ENCODE results near the gene EAF2. TPM values are rescaled to one million over a fixed set of nuclear protein-coding genes. Genes with fewer than 3 reads are reported as not detected.
"Not testable (repeated sequence)": the region's sequence is repeated elsewhere in the genome, so short reads cannot be mapped to it uniquely, and the experiment has no call there.

Gene EAF2
- total and polyA plus RNA-seq, 4 donors: 2.5 to 8.3 (median 5.1) TPM

DNA sequence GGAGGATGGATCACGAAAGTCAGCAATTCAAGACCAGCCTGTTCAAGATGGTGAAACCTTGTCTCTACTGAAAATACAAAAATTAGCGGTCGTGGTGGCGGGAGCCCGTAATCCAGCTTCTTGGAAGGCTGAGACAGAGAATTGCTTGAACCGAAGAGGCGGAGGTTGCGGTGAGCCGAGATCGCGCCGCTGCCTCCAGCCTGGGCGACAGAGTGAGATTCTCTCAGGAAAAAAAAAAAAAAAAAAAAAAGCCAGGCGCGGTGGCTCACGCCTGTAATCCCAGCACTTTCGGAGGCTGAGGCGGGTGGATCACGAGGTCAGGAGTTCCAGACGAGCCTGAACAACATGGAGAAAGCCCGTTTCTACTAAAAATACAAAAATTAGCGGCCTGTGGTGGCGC, 5.0 kb downstream of the EAF2 start:
- Histone ChIP-seq H3K9me3 (ENCODE audit: control insufficient read depth, low read length) (no peaks in the 10 kb centered on the region), H3K27ac (ENCODE audit: low read depth in 1 of 2, low read length in 2 of 2) (no peak overlapping the region), H3K27me3 (ENCODE audit: control insufficient read depth in 1 of 2, insufficient read depth in 2 of 2, low read length in 1 of 2) (no peaks in the 10 kb centered on the region), H3K4me1 (ENCODE audit: control insufficient read depth in 1 of 2, insufficient read depth in 2 of 2, low read length in 2 of 2) (no peaks in the 10 kb centered on the region), H3K4me3 (ENCODE audit: low read length in 2 of 2) (no peak overlapping the region), H3K36me3 (ENCODE audit: control insufficient read depth in 1 of 2, insufficient read depth in 2 of 2, low read length in 1 of 2) (no peaks in the 10 kb centered on the region)
- intact Hi-C loops (cut with DNase I): no loop called here
- ATAC-seq (ENCODE audit: low FRiP score) (no peak), DNase-seq (no peak)
- WGBS, 2 donors: 97 to 98% methylated on average over 17 to 23 of the region's 23 CpGs

DNA sequence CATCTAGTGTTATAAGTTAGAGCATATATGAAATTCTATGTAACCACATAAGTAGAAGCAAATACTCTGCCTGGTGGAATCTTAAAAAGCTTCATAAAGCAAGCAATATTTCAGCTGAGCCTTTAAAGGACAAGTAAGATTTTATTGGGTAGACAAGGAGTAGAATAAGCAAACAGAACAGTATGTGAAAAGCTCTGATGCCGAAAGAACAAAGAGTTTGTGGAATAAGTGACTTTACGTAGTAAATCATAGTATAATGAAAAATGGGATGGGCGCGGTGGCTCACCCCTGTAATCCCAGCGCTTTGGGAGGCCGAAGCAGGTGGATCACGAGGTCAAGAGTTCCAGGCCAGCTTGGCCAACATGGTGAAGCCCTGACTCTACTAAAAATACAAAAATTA, 9.9 kb downstream of the EAF2 start:
- H3K27me3 ChIP-seq (ENCODE audit: control insufficient read depth in 1 of 2, insufficient read depth in 2 of 2, low read length in 1 of 2): no peaks in the 10 kb centered on the region
- H3K4me1 ChIP-seq (ENCODE audit: control insufficient read depth in 1 of 2, insufficient read depth in 2 of 2, low read length in 2 of 2): no peaks in the 10 kb centered on the region
- no peak overlapping the region for H3K27ac ChIP-seq (ENCODE audit: low read depth in 1 of 2, low read length in 2 of 2)
- ATAC-seq (ENCODE audit: low FRiP score) (no peak), DNase-seq (no peak)
- no peak overlapping the region for H3K4me3 ChIP-seq (ENCODE audit: low read length in 2 of 2)
- intact Hi-C loops (cut with DNase I): no loop called here
- WGBS, 2 donors: 96 to 98% methylated on average over 7 of the region's 7 CpGs
- H3K9me3 ChIP-seq (ENCODE audit: control insufficient read depth, low read length): no peaks in the 10 kb centered on the region
- H3K36me3 ChIP-seq (ENCODE audit: control insufficient read depth in 1 of 2, insufficient read depth in 2 of 2, low read length in 1 of 2): no peaks in the 10 kb centered on the region

DNA sequence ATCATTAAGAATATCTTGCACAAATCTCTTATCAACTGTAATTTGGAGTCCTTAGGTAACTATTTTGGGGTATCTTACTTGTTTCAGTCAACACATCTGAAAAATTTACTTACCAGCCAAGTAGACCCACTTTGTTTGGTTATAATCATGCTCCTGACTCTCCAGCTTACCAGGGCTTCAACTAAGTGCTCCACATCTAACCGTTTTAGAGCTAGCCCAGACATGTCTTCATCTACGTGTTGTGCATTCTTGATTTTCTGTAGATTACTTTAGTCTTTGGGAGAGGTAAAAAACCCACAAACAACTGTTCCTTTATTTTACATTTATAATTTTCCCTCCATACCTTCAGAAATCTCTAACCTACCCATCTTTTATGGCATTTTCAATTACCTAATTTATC, 17.2 kb downstream of the EAF2 start:
- H3K27me3 ChIP-seq (ENCODE audit: control insufficient read depth in 1 of 2, insufficient read depth in 2 of 2, low read length in 1 of 2): no peaks in the 10 kb centered on the region
- ATAC-seq (ENCODE audit: low FRiP score) (no peak), DNase-seq (no peak)
- H3K36me3 ChIP-seq (ENCODE audit: control insufficient read depth in 1 of 2, insufficient read depth in 2 of 2, low read length in 1 of 2): no peaks in the 10 kb centered on the region
- no peaks in the 10 kb centered on the region for H3K4me1 ChIP-seq (ENCODE audit: control insufficient read depth in 1 of 2, insufficient read depth in 2 of 2, low read length in 2 of 2)
- no peak overlapping the region for H3K27ac ChIP-seq (ENCODE audit: low read depth in 1 of 2, low read length in 2 of 2)
- H3K4me3 ChIP-seq (ENCODE audit: low read length in 2 of 2): no peak overlapping the region
- WGBS, 2 donors: 84 to 88% methylated on average over 2 of the region's 2 CpGs
- intact Hi-C loops (cut with DNase I): no loop called here
- no peaks in the 10 kb centered on the region for H3K9me3 ChIP-seq (ENCODE audit: control insufficient read depth, low read length)

DNA sequence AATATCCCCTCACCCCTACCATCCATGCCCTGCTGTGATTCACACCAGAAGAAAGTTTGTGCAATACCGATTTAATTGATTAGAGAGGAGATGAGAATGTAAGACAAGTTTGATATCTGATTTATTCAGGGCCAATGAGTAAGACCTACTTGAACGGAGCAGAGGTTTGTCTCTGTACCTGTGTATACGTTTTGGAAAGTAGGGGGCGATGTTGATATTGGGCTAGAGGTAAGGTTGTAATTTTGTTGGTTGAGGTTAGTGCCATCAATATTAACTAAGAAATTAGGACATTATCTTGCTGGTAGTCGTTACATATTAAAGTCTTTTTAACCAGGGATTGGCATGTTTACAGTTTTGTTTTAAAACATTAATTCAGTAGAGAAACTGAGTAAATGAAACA, 20.5 kb downstream of the EAF2 start:
- intact Hi-C loops (cut with DNase I): no loop called here

DNA sequence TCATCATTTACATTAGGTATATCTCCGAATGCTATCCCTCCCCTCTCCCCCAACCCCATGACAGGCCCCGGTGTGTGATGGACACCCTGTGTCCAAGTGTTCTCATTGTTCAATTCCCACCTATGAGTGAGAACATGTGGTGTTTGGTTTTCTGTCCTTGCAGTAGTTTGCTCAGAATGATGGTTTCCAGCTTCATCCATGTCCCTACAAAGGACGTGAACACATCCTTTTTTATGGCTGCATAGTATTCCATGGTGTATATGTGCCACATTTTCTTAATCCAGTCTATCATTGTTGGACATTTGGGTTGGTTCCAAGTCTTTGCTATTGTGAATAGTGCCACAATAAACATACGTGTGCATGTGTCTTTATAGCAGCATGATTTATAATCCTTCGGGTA, 22.8 kb downstream of the EAF2 start:
- WGBS, 2 donors: 91 to 97% methylated on average over 3 to 4 of the region's 5 CpGs
- H3K27me3 ChIP-seq (ENCODE audit: control insufficient read depth in 1 of 2, insufficient read depth in 2 of 2, low read length in 1 of 2); intact Hi-C loops (cut with DNase I); H3K36me3 ChIP-seq (ENCODE audit: control insufficient read depth in 1 of 2, insufficient read depth in 2 of 2, low read length in 1 of 2); H3K27ac ChIP-seq (ENCODE audit: low read depth in 1 of 2, low read length in 2 of 2); DNase-seq; H3K4me1 ChIP-seq (ENCODE audit: control insufficient read depth in 1 of 2, insufficient read depth in 2 of 2, low read length in 2 of 2); ATAC-seq (ENCODE audit: low FRiP score); H3K9me3 ChIP-seq (ENCODE audit: control insufficient read depth, low read length); H3K4me3 ChIP-seq (ENCODE audit: low read length in 2 of 2): not testable (repeated sequence)

More for the DNA sequence above, 20.5 kb downstream of the EAF2 start:
- Histone ChIP-seq H3K27me3 (ENCODE audit: control insufficient read depth in 1 of 2, insufficient read depth in 2 of 2, low read length in 1 of 2) (no peaks in the 10 kb centered on the region), H3K27ac (ENCODE audit: low read depth in 1 of 2, low read length in 2 of 2) (no peak overlapping the region), H3K9me3 (ENCODE audit: control insufficient read depth, low read length) (no peaks in the 10 kb centered on the region), H3K4me3 (ENCODE audit: low read length in 2 of 2) (no peak overlapping the region), H3K4me1 (ENCODE audit: control insufficient read depth in 1 of 2, insufficient read depth in 2 of 2, low read length in 2 of 2) (no peaks in the 10 kb centered on the region), H3K36me3 (ENCODE audit: control insufficient read depth in 1 of 2, insufficient read depth in 2 of 2, low read length in 1 of 2) (no peaks in the 10 kb centered on the region)
- DNase-seq: no peak
- ATAC-seq (ENCODE audit: low FRiP score): no peak
- 34 to 39% methylated on average over 5 of the region's 5 CpGs for WGBS, 2 donors

DNA sequence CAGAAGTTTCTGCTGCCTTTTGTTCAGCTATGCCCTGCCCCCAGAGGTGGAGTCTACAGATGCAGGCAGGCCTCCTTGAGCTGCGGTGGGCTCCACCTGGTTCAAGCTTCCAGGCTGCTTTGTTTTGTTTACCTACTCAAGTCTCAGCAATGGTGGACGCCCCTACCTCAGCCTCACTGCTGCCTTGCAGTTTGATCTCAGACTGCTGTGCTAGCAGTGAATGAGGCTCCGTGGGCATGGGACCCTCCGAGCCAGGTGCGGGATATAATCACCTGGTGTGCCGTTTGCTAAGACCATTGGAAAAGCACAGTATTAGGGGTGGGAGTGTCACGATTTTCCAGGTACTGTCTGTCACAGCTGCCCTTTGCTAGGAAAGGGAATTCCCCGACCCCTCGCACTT, 28.2 kb downstream of the EAF2 start:
- ATAC-seq (ENCODE audit: low FRiP score); intact Hi-C loops (cut with DNase I); H3K4me3 ChIP-seq (ENCODE audit: low read length in 2 of 2); H3K27ac ChIP-seq (ENCODE audit: low read depth in 1 of 2, low read length in 2 of 2); H3K9me3 ChIP-seq (ENCODE audit: control insufficient read depth, low read length); H3K4me1 ChIP-seq (ENCODE audit: control insufficient read depth in 1 of 2, insufficient read depth in 2 of 2, low read length in 2 of 2); H3K27me3 ChIP-seq (ENCODE audit: control insufficient read depth in 1 of 2, insufficient read depth in 2 of 2, low read length in 1 of 2); H3K36me3 ChIP-seq (ENCODE audit: control insufficient read depth in 1 of 2, insufficient read depth in 2 of 2, low read length in 1 of 2); DNase-seq: not testable (repeated sequence)
- 95 to 96% methylated on average over 9 of the region's 9 CpGs for WGBS, 2 donors

DNA sequence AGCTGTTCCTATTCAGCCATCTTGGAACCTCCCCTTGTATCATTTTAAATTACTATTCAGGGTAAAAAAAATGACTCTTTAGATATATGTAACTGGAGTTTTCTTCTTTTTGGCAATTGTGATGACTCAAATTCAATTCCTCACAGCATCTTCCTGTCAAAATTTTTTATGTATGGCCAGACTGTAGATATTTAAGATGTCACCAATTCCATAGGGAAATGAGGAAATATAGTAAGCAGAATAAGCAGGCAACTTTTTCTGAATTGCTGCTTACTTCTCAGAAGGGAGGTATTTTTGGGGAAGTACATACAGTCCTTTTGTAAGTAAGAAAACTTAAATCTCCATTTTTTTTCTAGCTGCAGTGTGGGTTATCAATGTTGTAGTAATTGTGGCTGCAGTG, 28.8 kb downstream of the EAF2 start:
- H3K4me3 ChIP-seq (ENCODE audit: low read length in 2 of 2): no peak overlapping the region
- no peaks in the 10 kb centered on the region for H3K27me3 ChIP-seq (ENCODE audit: control insufficient read depth in 1 of 2, insufficient read depth in 2 of 2, low read length in 1 of 2)
- DNase-seq (no peak), ATAC-seq (ENCODE audit: low FRiP score) (no peak)
- H3K4me1 ChIP-seq (ENCODE audit: control insufficient read depth in 1 of 2, insufficient read depth in 2 of 2, low read length in 2 of 2): no peaks in the 10 kb centered on the region
- no peaks in the 10 kb centered on the region for H3K9me3 ChIP-seq (ENCODE audit: control insufficient read depth, low read length)
- intact Hi-C loops (cut with DNase I): no loop called here
- H3K36me3 ChIP-seq (ENCODE audit: control insufficient read depth in 1 of 2, insufficient read depth in 2 of 2, low read length in 1 of 2): no peaks in the 10 kb centered on the region
- no peak overlapping the region for H3K27ac ChIP-seq (ENCODE audit: low read depth in 1 of 2, low read length in 2 of 2)

DNA sequence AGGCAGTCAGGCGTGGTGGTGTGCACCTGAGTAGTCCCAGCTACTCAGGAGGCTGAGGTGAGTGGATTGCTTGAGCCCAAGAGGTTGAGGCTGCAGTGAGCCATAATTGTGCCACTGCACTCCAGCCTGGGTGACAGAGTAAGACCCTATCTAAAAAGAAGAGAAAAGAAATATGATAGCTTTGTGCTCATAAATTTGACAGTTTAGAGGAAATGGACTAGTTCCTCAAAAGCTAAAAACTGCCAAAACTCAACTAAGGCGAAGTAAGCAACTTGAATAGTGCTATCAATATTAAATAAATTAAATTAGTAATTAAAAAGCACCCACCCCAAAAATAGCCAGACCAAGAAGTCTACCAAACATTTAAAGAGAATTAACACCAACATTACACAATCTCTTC, 34.7 kb downstream of the EAF2 start:
- WGBS, 2 donors: 88 to 89% methylated on average over 2 of the region's 2 CpGs
- ATAC-seq (ENCODE audit: low FRiP score): no peak

DNA sequence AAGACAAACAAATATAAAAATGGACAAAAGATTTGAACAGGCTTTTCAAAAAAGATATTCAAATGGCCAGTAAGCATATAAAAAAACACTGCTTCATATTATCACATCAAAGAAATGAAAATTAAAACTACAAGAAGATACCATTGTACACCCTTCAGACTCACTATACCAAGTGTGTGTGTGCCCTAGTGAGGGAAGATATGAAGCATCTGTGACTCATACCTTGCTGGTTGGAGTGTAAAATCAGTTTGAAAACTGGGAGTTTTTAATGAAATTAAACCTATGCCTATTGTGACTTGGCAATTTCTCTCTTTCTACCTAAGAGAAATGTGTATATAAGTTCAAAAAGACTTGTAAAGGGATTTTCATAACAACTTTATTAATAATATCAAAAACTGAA, 35.7 kb downstream of the EAF2 start:
- Histone ChIP-seq H3K9me3 (ENCODE audit: control insufficient read depth, low read length) (no peaks in the 10 kb centered on the region), H3K27me3 (ENCODE audit: control insufficient read depth in 1 of 2, insufficient read depth in 2 of 2, low read length in 1 of 2) (no peaks in the 10 kb centered on the region), H3K4me3 (ENCODE audit: low read length in 2 of 2) (no peak overlapping the region), H3K27ac (ENCODE audit: low read depth in 1 of 2, low read length in 2 of 2) (no peak overlapping the region), H3K36me3 (ENCODE audit: control insufficient read depth in 1 of 2, insufficient read depth in 2 of 2, low read length in 1 of 2) (no peaks in the 10 kb centered on the region), H3K4me1 (ENCODE audit: control insufficient read depth in 1 of 2, insufficient read depth in 2 of 2, low read length in 2 of 2) (no peaks in the 10 kb centered on the region)
- intact Hi-C loops (cut with DNase I): no loop called here
- DNase-seq (no peak), ATAC-seq (ENCODE audit: low FRiP score) (no peak)

More for the DNA sequence above, 34.7 kb downstream of the EAF2 start:
- no peak for DNase-seq
- Histone ChIP-seq H3K9me3 (ENCODE audit: control insufficient read depth, low read length) (no peaks in the 10 kb centered on the region), H3K4me3 (ENCODE audit: low read length in 2 of 2) (no peak overlapping the region), H3K27ac (ENCODE audit: low read depth in 1 of 2, low read length in 2 of 2) (no peak overlapping the region), H3K36me3 (ENCODE audit: control insufficient read depth in 1 of 2, insufficient read depth in 2 of 2, low read length in 1 of 2) (no peaks in the 10 kb centered on the region), H3K4me1 (ENCODE audit: control insufficient read depth in 1 of 2, insufficient read depth in 2 of 2, low read length in 2 of 2) (no peaks in the 10 kb centered on the region), H3K27me3 (ENCODE audit: control insufficient read depth in 1 of 2, insufficient read depth in 2 of 2, low read length in 1 of 2) (no peaks in the 10 kb centered on the region)
- intact Hi-C loops (cut with DNase I): no loop called here

Data from aorta (tissue), 5 donors.